ENCODE data around the gene MFAP3. TPM values are rescaled to one million over a fixed set of nuclear protein-coding genes. Genes with fewer than 3 reads are reported as not detected.
A peak's percentile ranks its signal among the peaks of the same experiment; 100 is the strongest.

Gene MFAP3
- total and polyA plus RNA-seq, 2 donors (not counting 3 experiments of a cell fraction or from before 2014, with no cell fraction given), result 19.5 to 35.3 TPM

DNA sequence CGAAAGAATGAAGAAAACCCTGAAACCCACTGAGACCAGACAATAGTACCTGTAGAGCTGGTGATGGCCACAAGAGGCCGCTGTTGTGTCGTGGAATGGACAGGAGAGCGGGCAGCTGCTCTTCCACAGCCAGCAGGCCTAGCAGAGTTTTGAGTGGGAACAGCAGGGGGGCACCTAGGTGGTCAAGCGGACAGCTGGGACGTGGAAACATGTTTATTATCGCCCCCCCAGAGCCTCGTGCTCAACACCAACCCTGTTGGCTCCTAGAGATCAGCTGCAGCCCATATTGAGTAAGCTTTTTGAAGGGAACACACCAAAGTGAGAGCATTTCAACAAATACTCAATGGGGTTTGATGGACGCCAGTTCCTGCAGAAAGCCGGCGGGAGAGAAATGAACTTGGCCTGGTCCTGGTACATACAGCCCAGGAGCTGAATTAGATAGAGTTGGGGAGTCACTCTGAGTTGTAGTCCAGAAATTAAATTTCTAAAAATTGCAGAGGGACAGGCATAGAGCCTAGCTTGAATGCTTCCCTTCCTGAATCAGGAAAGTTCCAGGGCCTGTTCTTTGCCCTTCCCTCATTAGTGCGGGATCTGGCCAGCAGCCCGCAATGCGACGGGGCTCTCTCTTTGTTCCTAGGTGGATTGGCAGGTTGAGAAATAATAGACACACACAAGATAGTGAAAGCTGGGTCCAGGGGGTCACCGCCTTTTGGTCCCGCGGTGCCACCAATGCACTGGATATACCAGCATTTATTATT lies 33.8 kb downstream of the MFAP3 start:
- H4K20me1 ChIP-seq (replicated peaks; ENCODE audit: control insufficient read depth, extremely low read depth, insufficient read depth, low read length), result no peaks in the 10 kb centered on the region
- intact Hi-C loops (cut with micrococcal nuclease) (loop anchor here (1.0 to 2.0 kb wide), 10 partner anchors 98 to 568 kb away; partner anchors contain the start of gene SAP30L), dilution Hi-C loops (cut with MboI; ENCODE audit: extremely low pct_ligation_motif_present, low sequenced_read_pairs) (no loop called here)
- peak overlapping the region; percentile 33 for H2AFZ ChIP-seq (ENCODE audit: low read depth, low read length)
- ChIA-PET POLR2A (interaction anchor here (1.6 kb wide), 1 partner anchor 332 kb away, joined by 4 read pairs; no protein-coding TSS in a partner anchor), CTCF (interaction anchor here (0.6 to 8.4 kb wide), 71 partner anchors 9 to 567 kb away, joined by 3 to 175 read pairs (median 5); partner anchors contain the start of genes FAM114A2, GALNT10 and MFAP3)
- no peak overlapping the region for H3K27ac ChIP-seq (ENCODE audit: insufficient read depth, low read depth, low read length)
- peaks cover 0 to 1% of the 10 kb centered on the region in 2 experiments for H3K27me3 ChIP-seq (ENCODE audit: control insufficient read depth in 2 of 2, insufficient read depth in 2 of 2, low read length in 2 of 2)
- FAIRE-seq (peak; percentile 92), DNase-seq (ENCODE audit: low read depth, low spot score) (peak; percentile 82)
- H3K4me2 ChIP-seq (ENCODE audit: insufficient read depth, low read length), result no peak overlapping the region
- H3K4me3 ChIP-seq (replicated peaks in 1 of 3; ENCODE audit: insufficient read depth in 1 of 3, low read depth in 1 of 3, low read length in 3 of 3), result no peak overlapping the region
- BruUV-seq (replicated peaks), result no TSS peak
- no peaks in the 10 kb centered on the region for H3K9me3 ChIP-seq (replicated peaks; ENCODE audit: control insufficient read depth, insufficient read depth, low read length)
- no peaks in the 10 kb centered on the region for H3K4me1 ChIP-seq (ENCODE audit: control insufficient read depth, extremely low read depth, insufficient read depth, low read length)
- H3K9me1 ChIP-seq (replicated peaks; ENCODE audit: control insufficient read depth, extremely low read depth, insufficient read depth, low read length), result no peaks in the 10 kb centered on the region
- H3K79me2 ChIP-seq (ENCODE audit: control insufficient read depth, insufficient read depth, low read length), result no peaks in the 10 kb centered on the region
- no peak overlapping the region for H3K9ac ChIP-seq (replicated peaks; ENCODE audit: extremely low read depth, insufficient read depth, low read length)
- TF ChIP-seq POLR2A (IDR thresholded peaks at IDR 0.05; ENCODE audit: low read depth, low read length) (no peak), MYC (IDR thresholded peaks at IDR 0.05; ENCODE audit: low read depth, low read length) (no peak), POLR2AphosphoS5 (IDR thresholded peaks at IDR 0.05; ENCODE audit: insufficient read depth, low read depth, low read length) (no peak), FOS (IDR thresholded peaks at IDR 0.05; ENCODE audit: borderline replicate concordance, insufficient read depth, low read length) (no peak), GATA2 (IDR thresholded peaks at IDR 0.05; ENCODE audit: insufficient read depth, insufficient read length, low read depth, low read length) (no peak), JUN (IDR thresholded peaks at IDR 0.05; ENCODE audit: borderline replicate concordance, insufficient read depth, insufficient read length, low read depth) (no peak)
- TF ChIP-seq, protein P1, sequence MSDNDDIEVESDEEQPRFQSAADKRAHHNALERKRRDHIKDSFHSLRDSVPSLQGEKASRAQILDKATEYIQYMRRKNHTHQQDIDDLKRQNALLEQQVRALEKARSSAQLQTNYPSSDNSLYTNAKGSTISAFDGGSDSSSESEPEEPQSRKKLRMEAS (IDR thresholded peaks at IDR 0.05; ENCODE audit: insufficient read depth, insufficient read length), result no peak
- TF ChIP-seq, protein P2, sequence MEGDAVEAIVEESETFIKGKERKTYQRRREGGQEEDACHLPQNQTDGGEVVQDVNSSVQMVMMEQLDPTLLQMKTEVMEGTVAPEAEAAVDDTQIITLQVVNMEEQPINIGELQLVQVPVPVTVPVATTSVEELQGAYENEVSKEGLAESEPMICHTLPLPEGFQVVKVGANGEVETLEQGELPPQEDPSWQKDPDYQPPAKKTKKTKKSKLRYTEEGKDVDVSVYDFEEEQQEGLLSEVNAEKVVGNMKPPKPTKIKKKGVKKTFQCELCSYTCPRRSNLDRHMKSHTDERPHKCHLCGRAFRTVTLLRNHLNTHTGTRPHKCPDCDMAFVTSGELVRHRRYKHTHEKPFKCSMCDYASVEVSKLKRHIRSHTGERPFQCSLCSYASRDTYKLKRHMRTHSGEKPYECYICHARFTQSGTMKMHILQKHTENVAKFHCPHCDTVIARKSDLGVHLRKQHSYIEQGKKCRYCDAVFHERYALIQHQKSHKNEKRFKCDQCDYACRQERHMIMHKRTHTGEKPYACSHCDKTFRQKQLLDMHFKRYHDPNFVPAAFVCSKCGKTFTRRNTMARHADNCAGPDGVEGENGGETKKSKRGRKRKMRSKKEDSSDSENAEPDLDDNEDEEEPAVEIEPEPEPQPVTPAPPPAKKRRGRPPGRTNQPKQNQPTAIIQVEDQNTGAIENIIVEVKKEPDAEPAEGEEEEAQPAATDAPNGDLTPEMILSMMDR (IDR thresholded peaks at IDR 0.05; ENCODE audit: extremely low read depth in 1 of 2, insufficient read depth in 1 of 2, low read depth in 1 of 2, low read length in 2 of 2), result peak; percentile 84 to 92
- no peaks in the 10 kb centered on the region for H3K36me3 ChIP-seq (ENCODE audit: control insufficient read depth in 2 of 2, extremely low read depth in 1 of 2, insufficient read depth in 2 of 2, low read length in 2 of 2)
